Measurements from ENCODE around the gene ZNF691.

ZNF691 gene

DNA sequence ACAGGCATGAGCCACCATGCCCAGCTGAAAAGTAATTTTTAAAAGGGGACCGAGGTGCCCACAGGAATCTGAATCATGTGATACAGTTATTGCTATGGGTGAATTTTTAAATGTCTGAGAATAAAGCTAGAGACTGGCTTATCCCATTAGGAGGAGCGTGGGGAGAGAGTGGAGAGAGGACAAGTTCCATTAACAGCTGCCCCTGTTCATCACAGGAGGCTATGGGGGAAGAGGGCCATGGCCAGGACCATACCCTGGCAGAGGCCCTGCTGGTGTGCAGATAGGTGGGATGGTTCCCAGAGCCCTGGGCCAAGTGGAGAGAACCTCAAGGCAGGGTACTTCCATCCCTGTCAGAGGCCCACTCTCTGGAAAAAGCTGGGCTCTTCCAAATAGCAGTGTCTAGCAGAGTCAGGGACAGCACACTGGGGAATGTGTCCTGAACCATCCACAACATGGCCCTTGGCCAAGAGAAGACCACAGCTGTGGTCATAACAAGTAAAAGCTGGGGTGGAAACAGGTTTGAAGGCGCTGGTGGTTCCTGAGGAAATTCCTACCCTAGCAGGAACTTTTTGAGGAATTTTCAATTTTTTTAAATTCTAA is 13.7 kb upstream of the ZNF691 start:
- H4K91ac ChIP-seq (ENCODE audit: low read depth, low read length, poor library complexity) = no peak overlapping the region
- no peak overlapping the region for H2BK12ac ChIP-seq (ENCODE audit: low read length)
- no peak overlapping the region for H3K4ac ChIP-seq (ENCODE audit: low read length)
- H3K27me3 ChIP-seq (ENCODE audit: control insufficient read depth in 3 of 3, insufficient read depth in 3 of 3, low read depth in 1 of 3, low read length in 3 of 3) = no peaks in the 10 kb centered on the region
- no peak overlapping the region for H4K8ac ChIP-seq (ENCODE audit: low read depth, low read length)
- H3K4me2 ChIP-seq (ENCODE audit: insufficient read depth, low read length, poor library complexity, severe bottlenecking) = no peak overlapping the region
- H3K4me1 ChIP-seq (ENCODE audit: control insufficient read depth in 2 of 2, insufficient read depth in 1 of 2, low read depth in 1 of 2, low read length in 2 of 2) = no peaks in the 10 kb centered on the region
- H2AK5ac ChIP-seq (ENCODE audit: low read depth, low read length) = no peak overlapping the region
- H3K9me3 ChIP-seq (replicated peaks in 1 of 2; ENCODE audit: control insufficient read depth in 2 of 2, insufficient read depth in 1 of 2, low read depth in 1 of 2, low read length in 2 of 2) = no peaks in the 10 kb centered on the region
- H2BK15ac ChIP-seq (ENCODE audit: low read length) = no peak overlapping the region
- no peaks in the 10 kb centered on the region for H3K36me3 ChIP-seq (replicated peaks in 1 of 2; ENCODE audit: control insufficient read depth in 2 of 2, insufficient read depth in 2 of 2, low read length in 2 of 2)
- no peak overlapping the region for H3K9ac ChIP-seq (ENCODE audit: low read depth, low read length, poor library complexity)
- WGBS, 2 donors (ENCODE audit: extremely low coverage in 2 of 2, insufficient read length in 2 of 2, insufficient replicate concordance in 1 of 2) = no CpG with 5 or more reads among the region's 3 CpGs
- no peak overlapping the region for H2AFZ ChIP-seq (ENCODE audit: low read length)
- no peak overlapping the region for H3K27ac ChIP-seq (replicated peaks; ENCODE audit: low read length)
- no peak overlapping the region for H3K18ac ChIP-seq (ENCODE audit: low read length)
- H3K23ac ChIP-seq (ENCODE audit: low read depth, low read length, poor library complexity) = no peak overlapping the region
- H3K4me3 ChIP-seq (ENCODE audit: low read length in 2 of 2) = no peak overlapping the region
- H2BK120ac ChIP-seq (ENCODE audit: low read depth, low read length) = no peak overlapping the region
- H3K79me1 ChIP-seq (ENCODE audit: low read depth, low read length) = no peaks in the 10 kb centered on the region
- no peak overlapping the region for H2BK5ac ChIP-seq (ENCODE audit: low read length)
- no peak overlapping the region for H3K14ac ChIP-seq (ENCODE audit: low read length)
- DNase-seq (ENCODE audit: low spot score) = no peak

DNA sequence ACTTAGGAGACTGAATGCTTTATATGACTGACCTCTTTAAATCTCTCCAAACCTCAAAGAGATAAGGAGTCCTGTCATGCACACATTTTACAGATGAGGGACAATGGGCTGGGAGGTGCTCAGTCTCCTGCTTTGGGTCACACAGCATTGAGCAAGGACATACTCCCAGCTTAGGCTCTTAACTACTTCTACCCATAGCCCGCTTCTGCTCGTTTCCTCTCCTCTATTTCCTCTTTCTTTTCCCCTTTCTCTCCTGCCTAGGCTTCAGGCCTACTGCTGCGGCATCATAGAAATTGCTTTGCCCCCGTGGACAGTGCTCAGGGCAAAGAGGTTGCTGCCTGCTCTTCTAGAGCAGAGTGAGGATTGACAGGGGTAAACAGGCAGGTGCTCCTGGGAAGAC is 12.4 kb upstream of the ZNF691 start:
- H3K14ac ChIP-seq (ENCODE audit: low read length) = no peak overlapping the region
- DNase-seq (ENCODE audit: low spot score) = no peak
- no CpG with 5 or more reads among the region's 4 CpGs for WGBS, 2 donors (ENCODE audit: extremely low coverage in 2 of 2, insufficient read length in 2 of 2, insufficient replicate concordance in 1 of 2)

DNA sequence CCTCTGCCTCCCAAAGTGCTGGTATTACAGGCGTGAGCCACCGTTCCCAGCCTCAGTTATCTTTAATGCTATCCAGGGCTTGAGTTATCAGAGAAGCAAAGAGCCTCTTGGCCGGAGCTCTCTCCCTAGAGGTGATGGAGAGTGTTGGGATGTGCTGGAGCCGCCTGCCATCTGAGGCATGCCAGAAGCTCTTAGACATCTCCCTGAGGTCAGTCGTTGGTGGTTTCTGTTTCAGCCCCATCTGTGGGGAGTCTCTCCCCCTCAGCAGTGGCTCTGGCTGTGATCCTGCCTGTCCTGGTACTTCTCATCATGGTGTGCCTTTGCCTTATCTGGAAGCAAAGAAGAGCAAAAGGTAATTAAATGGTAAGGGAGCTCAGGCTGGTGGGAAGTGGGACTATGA is 11.6 kb upstream of the ZNF691 start:
- H3K9me3 ChIP-seq (replicated peaks in 1 of 2; ENCODE audit: control insufficient read depth in 2 of 2, insufficient read depth in 1 of 2, low read depth in 1 of 2, low read length in 2 of 2) = no peaks in the 10 kb centered on the region

More for the DNA sequence above, 12.4 kb upstream of the ZNF691 start:
- Histone ChIP-seq H3K36me3 (replicated peaks in 1 of 2; ENCODE audit: control insufficient read depth in 2 of 2, insufficient read depth in 2 of 2, low read length in 2 of 2) (no peaks in the 10 kb centered on the region), H2AK5ac (ENCODE audit: low read depth, low read length) (no peak overlapping the region), H2AFZ (ENCODE audit: low read length) (no peak overlapping the region), H3K79me1 (ENCODE audit: low read depth, low read length) (no peaks in the 10 kb centered on the region), H3K4me3 (ENCODE audit: low read length in 2 of 2) (no peak overlapping the region), H2BK12ac (ENCODE audit: low read length) (no peak overlapping the region), H3K27me3 (ENCODE audit: control insufficient read depth in 3 of 3, insufficient read depth in 3 of 3, low read depth in 1 of 3, low read length in 3 of 3) (no peaks in the 10 kb centered on the region), H3K4me2 (ENCODE audit: insufficient read depth, low read length, poor library complexity, severe bottlenecking) (no peak overlapping the region), H3K18ac (ENCODE audit: low read length) (no peak overlapping the region), H4K91ac (ENCODE audit: low read depth, low read length, poor library complexity) (no peak overlapping the region), H2BK5ac (ENCODE audit: low read length) (no peak overlapping the region), H3K4ac (ENCODE audit: low read length) (no peak overlapping the region), H4K8ac (ENCODE audit: low read depth, low read length) (no peak overlapping the region), H3K9ac (ENCODE audit: low read depth, low read length, poor library complexity) (no peak overlapping the region), H2BK120ac (ENCODE audit: low read depth, low read length) (no peak overlapping the region), H3K23ac (ENCODE audit: low read depth, low read length, poor library complexity) (no peak overlapping the region), H2BK15ac (ENCODE audit: low read length) (no peak overlapping the region), H3K27ac (replicated peaks; ENCODE audit: low read length) (no peak overlapping the region), H3K4me1 (ENCODE audit: control insufficient read depth in 2 of 2, insufficient read depth in 1 of 2, low read depth in 1 of 2, low read length in 2 of 2) (no peaks in the 10 kb centered on the region), H3K9me3 (replicated peaks in 1 of 2; ENCODE audit: control insufficient read depth in 2 of 2, insufficient read depth in 1 of 2, low read depth in 1 of 2, low read length in 2 of 2) (no peaks in the 10 kb centered on the region)

DNA sequence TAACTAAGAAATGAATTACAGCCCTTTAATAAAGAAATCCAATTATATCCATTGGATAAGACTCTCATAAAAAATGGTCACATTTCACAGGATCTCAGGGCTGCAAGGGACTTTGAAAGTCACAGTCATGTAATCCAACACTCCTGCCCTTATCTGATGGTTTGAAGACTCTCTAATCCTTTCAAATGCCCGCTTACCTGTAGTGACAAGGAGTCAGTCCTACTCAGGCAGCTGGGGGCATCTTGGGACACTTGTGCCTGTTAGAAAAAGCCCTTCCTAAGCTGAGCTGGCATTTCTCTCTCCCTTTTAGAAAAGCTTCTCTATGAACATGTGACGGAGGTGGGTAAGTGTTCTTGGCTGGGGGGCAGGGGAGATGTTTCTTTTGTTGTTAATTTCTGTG is 11.0 kb upstream of the ZNF691 start:
- DNase-seq (ENCODE audit: low spot score) = no peak
- no peak overlapping the region for H3K18ac ChIP-seq (ENCODE audit: low read length)
- no peak overlapping the region for H2AFZ ChIP-seq (ENCODE audit: low read length)
- no peak overlapping the region for H3K4me3 ChIP-seq (ENCODE audit: low read length in 2 of 2)
- H2BK15ac ChIP-seq (ENCODE audit: low read length) = no peak overlapping the region
- H3K4me2 ChIP-seq (ENCODE audit: insufficient read depth, low read length, poor library complexity, severe bottlenecking) = no peak overlapping the region
- H2BK5ac ChIP-seq (ENCODE audit: low read length) = no peak overlapping the region
- H3K9me3 ChIP-seq (replicated peaks in 1 of 2; ENCODE audit: control insufficient read depth in 2 of 2, insufficient read depth in 1 of 2, low read depth in 1 of 2, low read length in 2 of 2) = no peaks in the 10 kb centered on the region
- H3K14ac ChIP-seq (ENCODE audit: low read length) = no peak overlapping the region
- H4K8ac ChIP-seq (ENCODE audit: low read depth, low read length) = no peak overlapping the region
- H3K27me3 ChIP-seq (ENCODE audit: control insufficient read depth in 3 of 3, insufficient read depth in 3 of 3, low read depth in 1 of 3, low read length in 3 of 3) = no peaks in the 10 kb centered on the region
- no peak overlapping the region for H3K23ac ChIP-seq (ENCODE audit: low read depth, low read length, poor library complexity)
- H2BK120ac ChIP-seq (ENCODE audit: low read depth, low read length) = no peak overlapping the region
- H2AK5ac ChIP-seq (ENCODE audit: low read depth, low read length) = no peak overlapping the region
- no peaks in the 10 kb centered on the region for H3K4me1 ChIP-seq (ENCODE audit: control insufficient read depth in 2 of 2, insufficient read depth in 1 of 2, low read depth in 1 of 2, low read length in 2 of 2)
- H3K27ac ChIP-seq (replicated peaks; ENCODE audit: low read length) = no peak overlapping the region
- H3K36me3 ChIP-seq (replicated peaks in 1 of 2; ENCODE audit: control insufficient read depth in 2 of 2, insufficient read depth in 2 of 2, low read length in 2 of 2) = no peaks in the 10 kb centered on the region
- WGBS, 2 donors (ENCODE audit: extremely low coverage in 2 of 2, insufficient read length in 2 of 2, insufficient replicate concordance in 1 of 2) = no CpG with 5 or more reads among the region's 2 CpGs
- H3K9ac ChIP-seq (ENCODE audit: low read depth, low read length, poor library complexity) = no peak overlapping the region
- H4K91ac ChIP-seq (ENCODE audit: low read depth, low read length, poor library complexity) = no peak overlapping the region
- no peaks in the 10 kb centered on the region for H3K79me1 ChIP-seq (ENCODE audit: low read depth, low read length)
- H2BK12ac ChIP-seq (ENCODE audit: low read length) = no peak overlapping the region
- no peak overlapping the region for H3K4ac ChIP-seq (ENCODE audit: low read length)

More for the DNA sequence above, 11.6 kb upstream of the ZNF691 start:
- Histone ChIP-seq H3K4me2 (ENCODE audit: insufficient read depth, low read length, poor library complexity, severe bottlenecking) (no peak overlapping the region), H3K9ac (ENCODE audit: low read depth, low read length, poor library complexity) (no peak overlapping the region), H3K79me1 (ENCODE audit: low read depth, low read length) (no peaks in the 10 kb centered on the region), H3K27ac (replicated peaks; ENCODE audit: low read length) (no peak overlapping the region), H3K4me3 (ENCODE audit: low read length in 2 of 2) (no peak overlapping the region), H3K4me1 (ENCODE audit: control insufficient read depth in 2 of 2, insufficient read depth in 1 of 2, low read depth in 1 of 2, low read length in 2 of 2) (no peaks in the 10 kb centered on the region), H4K91ac (ENCODE audit: low read depth, low read length, poor library complexity) (no peak overlapping the region), H2BK5ac (ENCODE audit: low read length) (no peak overlapping the region), H2AK5ac (ENCODE audit: low read depth, low read length) (no peak overlapping the region), H3K36me3 (replicated peaks in 1 of 2; ENCODE audit: control insufficient read depth in 2 of 2, insufficient read depth in 2 of 2, low read length in 2 of 2) (no peaks in the 10 kb centered on the region), H3K4ac (ENCODE audit: low read length) (no peak overlapping the region), H2AFZ (ENCODE audit: low read length) (no peak overlapping the region), H3K18ac (ENCODE audit: low read length) (no peak overlapping the region), H2BK15ac (ENCODE audit: low read length) (no peak overlapping the region), H4K8ac (ENCODE audit: low read depth, low read length) (no peak overlapping the region), H3K27me3 (ENCODE audit: control insufficient read depth in 3 of 3, insufficient read depth in 3 of 3, low read depth in 1 of 3, low read length in 3 of 3) (no peaks in the 10 kb centered on the region), H3K14ac (ENCODE audit: low read length) (no peak overlapping the region), H2BK120ac (ENCODE audit: low read depth, low read length) (no peak overlapping the region), H3K23ac (ENCODE audit: low read depth, low read length, poor library complexity) (no peak overlapping the region), H2BK12ac (ENCODE audit: low read length) (no peak overlapping the region)
- no CpG with 5 or more reads among the region's 5 CpGs for WGBS, 2 donors (ENCODE audit: extremely low coverage in 2 of 2, insufficient read length in 2 of 2, insufficient replicate concordance in 1 of 2)
- DNase-seq (ENCODE audit: low spot score) = no peak
